GM12878 (cell line): Measurements from ENCODE around the gene ANKRD13D. TPM values are rescaled to one million over a fixed set of nuclear protein-coding genes. Genes with fewer than 3 reads are reported as not detected.

Experiments
- ATAC-seq: fragments of 200-7000 bp; cut with Tn5 transposase; 3 replicates; pipeline ENCODE4 v1.9.1; 2020; ENCODE audit warnings: mild to moderate bottlenecking, moderate library complexity
- BruUV-seq: library from RNA; stranded (reverse); fragments of 400-500 nt; replicated peaks from 2 replicates; lab custom pipeline; 2021; lab: Mats Ljungman, UMichigan
- CTCF ChIA-PET: fragments of 300-600 bp; sonication (Branson Sonifier 250); formaldehyde crosslinking; extraction: SDS; loops from one replicate; lab custom pipeline; 2021; ENCODE audit warnings: inconsistent platforms; lab: Yijun Ruan, JAX
- POLR2A ChIA-PET: fragments of 350-600 bp; formaldehyde crosslinking; extraction: SDS; loops from one replicate; lab custom pipeline; 2021; ENCODE audit warnings: inconsistent platforms; lab: Charles Lee
- RAD21 ChIA-PET: fragments of 300-600 bp; sonication (Branson Sonifier 250); formaldehyde crosslinking; loops from one replicate; lab custom pipeline; 2023; ENCODE audit warnings: antibody characterized with exemption; ENCODE audit not compliant: unreplicated experiment; lab: Charles Lee
- SMC1A ChIA-PET: fragments of 300-600 bp; sonication (Branson Sonifier 250); formaldehyde crosslinking; loops from one replicate; lab custom pipeline; 2023; ENCODE audit not compliant: unreplicated experiment, uncharacterized antibody; lab: Charles Lee
- DNase-seq: peaks from one replicate; pipeline ENCODE4 v3.0.0-alpha.2; 2011; ENCODE audit warnings: low read depth, low spot score
- FAIRE-seq: peaks from 3 replicates; lab custom pipeline; 2011; peaks lifted over from hg19 to GRCh38; lab: Jason Lieb, UNC
- H2AFZ ChIP-seq: 2 replicates; pipeline ENCODE4 v1.6.0; 2011; ENCODE audit warnings: low read depth, low read length, control low read depth; ENCODE audit not compliant: control insufficient read depth
- H3K27ac ChIP-seq: 2 replicates; pipeline ENCODE4 v1.5.1; 2011; ENCODE audit warnings: control low read depth; ENCODE audit not compliant: control insufficient read depth, insufficient read depth
- H3K27me3 ChIP-seq, 2 experiments: replicated peaks in 1 of 2; 2 replicates each; pipeline versions ENCODE4 v1.6.0 to v1.6.1; 2011; ENCODE audit warnings: low read length in 1 of 2; ENCODE audit not compliant: control insufficient read depth in 2 of 2, insufficient read depth in 2 of 2
- H3K36me3 ChIP-seq, 2 experiments: 2 replicates each; pipeline ENCODE4 v1.5.1; 2011; ENCODE audit warnings: low read length in 1 of 2; ENCODE audit not compliant: control insufficient read depth in 2 of 2, insufficient read depth in 2 of 2
- H3K4me1 ChIP-seq: 2 replicates; pipeline ENCODE4 v1.6.1; 2011; ENCODE audit warnings: mild to moderate bottlenecking, low read length, moderate library complexity, mixed read lengths; ENCODE audit not compliant: control insufficient read depth, insufficient read depth
- H3K4me2 ChIP-seq: 2 replicates; pipeline ENCODE4 v1.6.0; 2011; ENCODE audit warnings: control low read depth; ENCODE audit not compliant: control insufficient read depth, insufficient read depth
- H3K4me3 ChIP-seq: fragments of 200-600 bp; sonication (generic); 2 replicates; pipeline ENCODE4 v1.5.1; 2016
- H3K79me2 ChIP-seq: 2 replicates; pipeline ENCODE4 v1.6.0; 2011; ENCODE audit warnings: low read length; ENCODE audit not compliant: control insufficient read depth, insufficient read depth
- H3K9ac ChIP-seq: 2 replicates; pipeline ENCODE4 v1.8.0; 2011; ENCODE audit warnings: low read length, control low read depth, mixed read lengths; ENCODE audit not compliant: control insufficient read depth, insufficient read depth
- H3K9me3 ChIP-seq: replicated peaks from 3 replicates; pipeline ENCODE4 v1.5.1; 2011; ENCODE audit warnings: mild to moderate bottlenecking, low read length; ENCODE audit not compliant: control insufficient read depth, insufficient read depth
- H4K20me1 ChIP-seq: 2 replicates; pipeline ENCODE4 v1.6.0; 2011; ENCODE audit not compliant: control insufficient read depth, insufficient read depth
- GABPA ChIP-seq: IDR thresholded peaks from 2 replicates; pipeline ENCODE4 v1.6.1; 2014; ENCODE audit warnings: antibody characterized with exemption, low read depth, mild to moderate bottlenecking, inconsistent platforms
- MXI1 ChIP-seq: fragments of 150-350 bp; IDR thresholded peaks from 2 replicates; pipeline ENCODE4 v1.6.1; 2011; ENCODE audit warnings: low read depth, mild to moderate bottlenecking, inconsistent platforms, low read length, improper control_type of control experiment
- YY1 ChIP-seq: IDR thresholded peaks from 2 replicates; pipeline ENCODE4 v1.6.1; 2011; ENCODE audit warnings: low read depth, mild to moderate bottlenecking, low read length
- WGBS: methylation state at CpG from one replicate; pipeline ENCODE4 v1.1.6; 2016; ENCODE audit warnings: low lambda C conversion rate; ENCODE audit not compliant: insufficient replicate concordance, insufficient coverage; ENCODE audit errors: missing lambda C conversion rate; 5-methylcytosine and 5-hydroxymethylcytosine counted together
- in situ Hi-C: fragments of 300-500 bp; cut with MboI; formaldehyde crosslinking; loops from 9 replicates; pipeline ENCODE4 v1.14.3; 2018; ENCODE audit warnings: mixed read lengths
- intact Hi-C: fragments of 100-400 bp; cut with micrococcal nuclease; formaldehyde crosslinking; loops from one replicate; pipeline ENCODE4 v1.14.2; 2022; ENCODE audit not compliant: unreplicated experiment
- polyA plus RNA-seq, 11 experiments: library from polyadenylated mRNA; depleted of rRNA in 4 of 11; unstranded in 6 of 11; stranded (reverse) in 5 of 11; fragments of >200 nt; fragmentation: Nextera tagmentation in 4 of 11; fragmentation: Illumina TruSeq in 1 of 11; extraction: Ambion mirVana in 4 of 11; extraction: Trizol in 1 of 11; gene quantifications; 1 replicate in 1 of 11; 2 replicates in 10 of 11; pipeline versions ENCODE4 v1.2.1 to v1.2.3, GENCODE V29; 2011 to 2016; ENCODE audit warnings: inconsistent platforms in 2 of 11, missing spikeins in 2 of 11, low read depth in 1 of 11
- total RNA-seq, 4 experiments: library from RNA; depleted of rRNA in 3 of 4; stranded (reverse); fragments of >200 nt in 3 of 4; fragmentation: Illumina TruSeq in 1 of 4; extraction: Trizol in 1 of 4; gene quantifications; 2 replicates each; pipeline versions ENCODE4 v1.2.1 to v1.2.3, GENCODE V29; 2013 to 2021
- TF ChIP-seq, protein P1 (sequence below): fragments of 450-650 bp; IDR thresholded peaks from 2 replicates; pipeline ENCODE4 v1.6.1; 2017; ENCODE audit warnings: mild to moderate bottlenecking, moderate library complexity

Gene ANKRD13D
- total and polyA plus RNA-seq, 10 of the 15 experiments (the other 5 are each of a cell fraction or from before 2014, with no cell fraction given), result 2.0 to 56.2 (median 21.4) TPM

DNA sequence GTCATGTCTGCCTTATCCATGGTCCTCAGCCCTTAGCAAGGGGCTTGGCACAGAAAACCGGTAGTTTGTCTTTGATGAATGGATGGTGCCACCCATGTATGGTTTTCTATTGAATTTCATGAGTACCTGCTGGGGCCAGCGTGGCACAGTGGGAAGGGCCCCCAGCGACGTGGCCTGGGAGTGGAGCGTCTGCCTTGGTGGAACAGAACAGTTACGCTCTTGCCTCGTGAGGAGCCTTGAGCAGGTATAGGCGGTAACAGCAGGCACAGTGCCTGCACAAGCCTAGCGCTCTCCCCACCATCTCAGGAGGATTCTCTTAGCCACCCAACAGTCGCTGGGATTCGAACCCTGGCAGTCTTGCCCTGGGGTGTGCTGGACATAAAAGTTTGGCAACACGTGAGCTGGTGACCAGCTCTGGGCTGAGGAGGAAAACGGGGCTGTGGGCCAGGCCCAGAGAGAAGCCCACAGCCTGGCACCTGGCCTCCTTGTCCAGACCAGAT is 11.2 kb downstream of the ANKRD13D start:
- no peak for TF ChIP-seq GABPA
- no peak for TF ChIP-seq MXI1
- no peak for TF ChIP-seq YY1
- TF ChIP-seq, protein P1, sequence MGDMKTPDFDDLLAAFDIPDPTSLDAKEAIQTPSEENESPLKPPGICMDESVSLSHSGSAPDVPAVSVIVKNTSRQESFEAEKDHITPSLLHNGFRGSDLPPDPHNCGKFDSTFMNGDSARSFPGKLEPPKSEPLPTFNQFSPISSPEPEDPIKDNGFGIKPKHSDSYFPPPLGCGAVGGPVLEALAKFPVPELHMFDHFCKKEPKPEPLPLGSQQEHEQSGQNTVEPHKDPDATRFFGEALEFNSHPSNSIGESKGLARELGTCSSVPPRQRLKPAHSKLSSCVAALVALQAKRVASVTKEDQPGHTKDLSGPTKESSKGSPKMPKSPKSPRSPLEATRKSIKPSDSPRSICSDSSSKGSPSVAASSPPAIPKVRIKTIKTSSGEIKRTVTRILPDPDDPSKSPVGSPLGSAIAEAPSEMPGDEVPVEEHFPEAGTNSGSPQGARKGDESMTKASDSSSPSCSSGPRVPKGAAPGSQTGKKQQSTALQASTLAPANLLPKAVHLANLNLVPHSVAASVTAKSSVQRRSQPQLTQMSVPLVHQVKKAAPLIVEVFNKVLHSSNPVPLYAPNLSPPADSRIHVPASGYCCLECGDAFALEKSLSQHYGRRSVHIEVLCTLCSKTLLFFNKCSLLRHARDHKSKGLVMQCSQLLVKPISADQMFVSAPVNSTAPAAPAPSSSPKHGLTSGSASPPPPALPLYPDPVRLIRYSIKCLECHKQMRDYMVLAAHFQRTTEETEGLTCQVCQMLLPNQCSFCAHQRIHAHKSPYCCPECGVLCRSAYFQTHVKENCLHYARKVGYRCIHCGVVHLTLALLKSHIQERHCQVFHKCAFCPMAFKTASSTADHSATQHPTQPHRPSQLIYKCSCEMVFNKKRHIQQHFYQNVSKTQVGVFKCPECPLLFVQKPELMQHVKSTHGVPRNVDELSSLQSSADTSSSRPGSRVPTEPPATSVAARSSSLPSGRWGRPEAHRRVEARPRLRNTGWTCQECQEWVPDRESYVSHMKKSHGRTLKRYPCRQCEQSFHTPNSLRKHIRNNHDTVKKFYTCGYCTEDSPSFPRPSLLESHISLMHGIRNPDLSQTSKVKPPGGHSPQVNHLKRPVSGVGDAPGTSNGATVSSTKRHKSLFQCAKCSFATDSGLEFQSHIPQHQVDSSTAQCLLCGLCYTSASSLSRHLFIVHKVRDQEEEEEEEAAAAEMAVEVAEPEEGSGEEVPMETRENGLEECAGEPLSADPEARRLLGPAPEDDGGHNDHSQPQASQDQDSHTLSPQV, result no peak
- TF ChIP-seq, all 136 proteins: peak for 0
- H2AFZ ChIP-seq, result no peak overlapping the region
- intact Hi-C loops (no loop called here), in situ Hi-C loops (no loop called here)
- ChIA-PET POLR2A (no interaction called here), CTCF (no interaction called here), SMC1A (no interaction called here), RAD21 (no interaction called here)
- BruUV-seq, result no TSS peak
- no peak for FAIRE-seq
- H3K4me1 ChIP-seq, result no peaks in the 10 kb centered on the region
- H3K79me2 ChIP-seq, result no peaks in the 10 kb centered on the region; the same call in 1 of the 2 replicates
- no peak for ATAC-seq
- H3K4me2 ChIP-seq, result no peak overlapping the region
- peaks cover 7 to 22% of the 10 kb centered on the region in 2 experiments for H3K36me3 ChIP-seq
- DNase-seq, result no peak
- no peaks in the 10 kb centered on the region for H4K20me1 ChIP-seq
- 83% methylated on average over 12 of the region's 13 CpGs for WGBS
- H3K27ac ChIP-seq, result no peak overlapping the region
- no peak overlapping the region for H3K9ac ChIP-seq
- H3K27me3 ChIP-seq, result no peaks in the 10 kb centered on the region
- H3K4me3 ChIP-seq, result no peak overlapping the region
- peaks cover 9% of the 10 kb centered on the region; the same call in 2 of the 3 replicates for H3K9me3 ChIP-seq
